OCI-LY3 (cell line): Measurements from ENCODE around the gene RPL3.

Source experiments
- H2AFZ ChIP-seq: fragments of 200-600, 300-600 bp; shearing (Covaris generic); 2 replicates; pipeline ENCODE4 v1.6.0; 2014; ENCODE audit warnings: antibody characterized with exemption, low read depth, low read length
- H3K27ac ChIP-seq: fragments of 200-600, 300-600 bp; sonication (generic); 2 replicates; pipeline ENCODE4 v1.5.1; 2014; ENCODE audit warnings: mild to moderate bottlenecking, low read length, moderate library complexity, mixed read lengths
- H3K27me3 ChIP-seq: fragments of 200-600, 300-600 bp; sonication (generic); 2 replicates; pipeline ENCODE4 v1.6.1; 2014; ENCODE audit warnings: low read depth, low read length, mixed read lengths
- H3K36me3 ChIP-seq: fragments of 200-600, 300-600 bp; sonication (generic); replicated peaks from 2 replicates; pipeline ENCODE3; 2014; ENCODE audit warnings: low read depth, low read length, mixed read lengths
- H3K4me1 ChIP-seq: fragments of 300-600, 200-600 bp; sonication (generic); 2 replicates; pipeline ENCODE4 v1.6.1; 2014; ENCODE audit warnings: low read length, mixed read lengths
- H3K4me2 ChIP-seq: fragments of 200-600, 300-600 bp; sonication (generic); 2 replicates; pipeline ENCODE4 v1.6.1; 2014; ENCODE audit warnings: low read length, mixed read lengths
- H3K4me3 ChIP-seq: fragments of 300-600, 200-600 bp; sonication (generic); 2 replicates; pipeline ENCODE4 v1.5.1; 2014; ENCODE audit warnings: antibody characterized with exemption, mild to moderate bottlenecking, low read length, moderate library complexity
- H3K79me2 ChIP-seq: fragments of 300-600, 200-600 bp; shearing (Covaris generic); 2 replicates; pipeline ENCODE4 v1.6.1; 2014; ENCODE audit warnings: mild to moderate bottlenecking, low read length, mixed read lengths
- H3K9ac ChIP-seq: fragments of 300-600, 200-600 bp; shearing (Covaris generic); 2 replicates; pipeline ENCODE4 v1.6.0; 2014; ENCODE audit warnings: mild to moderate bottlenecking, low read length, moderate library complexity
- H3K9me3 ChIP-seq: fragments of 200-600, 300-600 bp; shearing (Covaris generic); 2 replicates; pipeline ENCODE4 v1.6.1; 2014; ENCODE audit warnings: low read length, mixed read lengths; ENCODE audit not compliant: insufficient read depth
- H4K20me1 ChIP-seq: fragments of 200-600, 300-600 bp; sonication (generic); 2 replicates; pipeline ENCODE4 v1.6.1; 2016; ENCODE audit warnings: low read length, mixed read lengths; ENCODE audit not compliant: insufficient read depth
- CTCF ChIP-seq: fragments of 200-600, 300-600 bp; sonication (generic); IDR thresholded peaks from 2 replicates; pipeline ENCODE4 v1.5.1; 2014; ENCODE audit warnings: antibody characterized with exemption, low read length, low read depth
- EZH2phosphoT487 ChIP-seq: fragments of 200-600 bp; shearing (Covaris generic); IDR thresholded peaks from 2 replicates; pipeline ENCODE4 v1.6.1; 2018; ENCODE audit warnings: antibody characterized with exemption, mixed run types, low read depth

The RPL3 gene

GRCh38 chr22:39292561-39293074 is 26.8 kb downstream of the RPL3 start:
- H3K9ac ChIP-seq, result no peak overlapping the region
- H4K20me1 ChIP-seq, result no peaks in the 10 kb centered on the region
- H3K4me1 ChIP-seq, result peaks cover 2% of the 10 kb centered on the region
- no peak overlapping the region for H2AFZ ChIP-seq
- no peaks in the 10 kb centered on the region for H3K79me2 ChIP-seq
- H3K27ac ChIP-seq, result no peak overlapping the region
- H3K9me3 ChIP-seq, result no peaks in the 10 kb centered on the region
- no peaks in the 10 kb centered on the region for H3K27me3 ChIP-seq
- TF ChIP-seq CTCF (no peak), EZH2phosphoT487 (no peak)
- no peaks in the 10 kb centered on the region for H3K36me3 ChIP-seq
- no peak overlapping the region for H3K4me3 ChIP-seq
- no peak overlapping the region for H3K4me2 ChIP-seq

- TF ChIP-seq CTCF (no peak), EZH2phosphoT487 (no peak)
- no peaks in the 10 kb centered on the region for H3K36me3 ChIP-seq
- no peaks in the 10 kb centered on the region for H4K20me1 ChIP-seq
- no peaks in the 10 kb centered on the region for H3K9me3 ChIP-seq
- no peaks in the 10 kb centered on the region for H3K79me2 ChIP-seq
- H3K4me1 ChIP-seq, result peaks cover 8% of the 10 kb centered on the region
- no peak overlapping the region for H2AFZ ChIP-seq
- H3K4me2 ChIP-seq, result no peak overlapping the region
- H3K27ac ChIP-seq, result no peak overlapping the region
- no peak overlapping the region for H3K9ac ChIP-seq
- H3K4me3 ChIP-seq, result no peak overlapping the region
- H3K27me3 ChIP-seq, result no peaks in the 10 kb centered on the region
Measured at GRCh38 chr22:39292031-39292462, 27.4 kb downstream of the RPL3 start.

DNA sequence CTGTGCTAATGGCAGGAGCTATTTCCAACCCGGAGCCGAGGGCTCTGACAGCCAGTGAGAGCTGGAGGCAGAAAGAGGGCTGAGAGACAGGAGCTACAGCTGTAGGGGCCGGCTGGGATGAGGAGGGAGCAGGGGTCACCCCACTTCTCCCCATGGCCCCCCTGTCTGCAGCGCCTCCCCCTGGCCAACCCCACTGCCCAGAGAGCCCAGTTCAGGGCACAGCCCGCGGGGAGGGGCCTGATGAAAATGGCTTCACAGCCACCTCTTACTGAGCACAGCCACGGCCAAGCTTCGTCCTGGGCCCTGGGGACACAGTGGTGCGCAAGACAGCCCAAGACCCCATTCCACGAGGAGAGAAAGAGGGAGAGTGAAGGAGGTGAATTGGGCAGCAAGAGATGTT is 27.9 kb downstream of the RPL3 start:
- H3K4me3 ChIP-seq, result no peak overlapping the region
- no peaks in the 10 kb centered on the region for H4K20me1 ChIP-seq
- no peaks in the 10 kb centered on the region for H3K36me3 ChIP-seq
- no peaks in the 10 kb centered on the region for H3K27me3 ChIP-seq
- H2AFZ ChIP-seq, result no peak overlapping the region
- H3K79me2 ChIP-seq, result no peaks in the 10 kb centered on the region
- TF ChIP-seq CTCF, result peak; percentile 22; the same call in 1 of the 2 replicates
- no peak for TF ChIP-seq EZH2phosphoT487
- no peak overlapping the region for H3K9ac ChIP-seq
- H3K27ac ChIP-seq, result no peak overlapping the region
- H3K4me1 ChIP-seq, result peaks cover 13% of the 10 kb centered on the region
- H3K4me2 ChIP-seq, result no peak overlapping the region
- H3K9me3 ChIP-seq, result no peaks in the 10 kb centered on the region

- Histone ChIP-seq H3K9ac (no peak overlapping the region), H3K4me2 (no peak overlapping the region), H3K4me3 (no peak overlapping the region), H3K79me2 (no peaks in the 10 kb centered on the region), H3K27ac (no peak overlapping the region), H3K4me1 (peaks cover 13% of the 10 kb centered on the region), H3K27me3 (no peaks in the 10 kb centered on the region), H4K20me1 (no peaks in the 10 kb centered on the region), H3K9me3 (no peaks in the 10 kb centered on the region), H2AFZ (no peak overlapping the region), H3K36me3 (no peaks in the 10 kb centered on the region)
- TF ChIP-seq CTCF (no peak), EZH2phosphoT487 (no peak)
Measured at GRCh38 chr22:39290724-39291161, 28.7 kb downstream of the RPL3 start.
